ENCODE results near the gene DDX39A.

Gene DDX39A

DNA sequence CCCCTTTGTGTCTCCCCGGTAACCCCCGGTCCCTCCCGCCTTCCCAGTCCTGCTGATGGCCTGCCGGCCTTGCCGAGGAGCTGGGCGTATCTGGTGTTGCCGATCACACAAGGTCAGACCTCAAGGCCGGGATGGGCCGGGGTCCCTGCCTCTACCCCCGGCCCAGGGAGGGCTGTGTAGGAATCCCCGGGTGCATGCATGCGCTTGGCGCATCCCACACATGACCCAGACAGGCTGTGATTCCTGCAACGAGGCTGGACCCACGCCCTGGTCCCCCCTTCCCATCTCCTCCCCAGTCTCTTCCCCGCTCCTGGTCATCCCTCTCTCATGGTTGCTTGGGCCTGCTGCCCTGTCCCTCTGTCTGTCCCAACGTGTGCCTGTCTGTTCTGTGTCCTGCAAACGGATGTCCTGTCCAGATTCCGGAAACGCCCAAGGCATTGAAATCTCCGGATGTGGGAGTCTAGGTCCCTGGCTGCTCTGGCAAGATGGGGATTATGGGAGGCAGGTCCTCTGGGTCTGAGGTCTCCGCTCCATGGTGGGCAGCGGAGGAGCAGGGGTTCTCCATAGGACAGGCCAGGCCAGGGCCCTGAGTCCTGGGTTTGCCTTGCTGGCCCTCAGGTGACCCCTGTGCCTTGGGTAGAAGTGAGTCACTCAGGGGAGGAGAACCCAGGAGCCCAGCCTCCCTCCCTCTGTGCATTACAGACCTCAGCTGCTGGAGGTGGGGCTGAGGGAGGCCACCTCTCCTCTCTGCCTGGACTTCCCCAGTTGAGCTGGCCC lies 15.6 kb upstream of the DDX39A start:
- peak; percentile 81 for DNase-seq (ENCODE audit: low read depth)

DNA sequence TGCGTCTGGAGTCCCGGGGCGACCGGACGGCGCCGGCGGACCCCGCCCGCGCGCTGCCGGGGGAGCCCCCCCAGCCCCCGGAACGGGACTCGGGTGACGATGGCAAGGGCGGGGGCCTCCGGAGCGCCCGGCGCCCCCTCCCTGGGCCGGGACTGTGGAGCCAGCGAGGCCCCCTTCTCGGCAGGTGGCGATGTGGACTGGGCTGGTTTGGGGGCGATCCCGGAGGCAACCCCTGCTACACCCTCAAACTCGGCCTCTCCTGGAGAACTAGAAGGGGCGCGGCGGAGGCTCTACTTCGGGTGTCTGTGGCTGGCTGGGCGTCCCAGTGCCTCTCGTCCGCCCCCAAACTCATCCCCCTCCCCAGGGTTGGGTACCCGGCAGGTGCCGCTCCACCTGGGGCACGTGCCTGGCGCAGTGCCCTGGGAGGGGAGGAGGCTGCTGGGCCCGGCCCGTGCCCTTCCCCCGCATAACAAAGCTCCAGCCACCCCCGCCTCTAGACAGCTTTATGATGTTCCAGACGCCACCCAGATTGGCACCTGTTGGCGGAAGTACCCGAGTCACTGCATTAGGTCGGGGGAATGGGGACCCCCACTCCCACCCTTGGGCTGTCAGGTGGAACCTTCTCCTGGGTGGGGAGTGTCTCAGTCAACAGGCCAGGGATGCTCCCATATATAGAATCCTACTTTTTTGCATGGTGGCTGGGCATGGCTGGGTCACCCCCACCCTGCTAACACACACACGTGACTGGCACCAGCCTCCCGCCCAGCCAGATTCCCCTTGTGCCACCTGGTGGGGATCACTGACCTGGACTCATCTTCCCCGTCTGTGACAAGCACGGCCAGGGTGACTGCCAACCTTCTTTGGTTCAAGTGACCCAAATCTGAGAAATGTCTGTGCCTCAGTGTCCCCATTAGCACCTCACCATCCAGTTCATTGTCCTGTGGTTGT lies 14.7 kb upstream of the DDX39A start:
- DNase-seq (ENCODE audit: low read depth) = no peak

DNA sequence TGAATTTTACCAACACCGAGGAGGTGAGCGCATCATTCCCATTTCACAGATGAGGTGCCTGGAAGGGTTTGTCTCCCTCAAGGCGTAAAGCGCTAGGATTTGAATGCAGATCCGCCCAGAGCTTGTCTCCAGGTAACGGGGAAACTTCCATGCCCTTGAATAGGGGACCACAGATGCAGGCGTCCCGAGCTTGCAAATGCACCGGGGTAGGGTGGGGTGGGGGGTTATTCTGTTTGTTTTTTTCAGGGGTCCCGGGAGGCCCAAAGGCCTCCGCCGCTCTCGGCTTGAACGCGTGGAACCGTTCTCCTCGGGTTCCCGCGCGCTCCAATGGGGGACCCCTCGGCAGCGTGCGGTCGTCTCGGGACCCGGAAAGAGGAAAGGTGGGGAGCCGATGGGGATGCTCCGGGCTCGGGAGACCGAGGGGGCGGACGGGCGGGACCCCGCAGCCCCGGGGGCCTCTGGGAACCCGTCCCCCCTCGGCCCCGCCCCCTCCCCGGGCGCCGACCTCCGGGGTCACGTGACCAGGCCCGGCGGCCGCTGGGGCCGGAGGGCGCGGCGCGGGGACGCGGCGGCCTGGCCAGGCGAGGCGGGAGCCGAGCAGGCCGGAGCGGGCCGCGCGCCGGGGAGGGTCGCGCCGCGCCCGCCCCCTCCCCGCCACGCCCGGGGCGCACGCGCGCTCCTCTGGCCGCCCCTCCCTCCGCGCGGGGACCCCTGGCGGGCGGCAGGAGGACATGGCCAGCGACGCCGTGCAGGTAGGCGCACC lies 13.8 kb upstream of the DDX39A start, which contains the start of gene PKN1:
TSS of gene PKN1 (plus strand) at position 516 of the 763 bp plus-strand sequence. CDS start at position 732, 216 bp downstream.
- no peak for DNase-seq (ENCODE audit: low read depth)

DNA sequence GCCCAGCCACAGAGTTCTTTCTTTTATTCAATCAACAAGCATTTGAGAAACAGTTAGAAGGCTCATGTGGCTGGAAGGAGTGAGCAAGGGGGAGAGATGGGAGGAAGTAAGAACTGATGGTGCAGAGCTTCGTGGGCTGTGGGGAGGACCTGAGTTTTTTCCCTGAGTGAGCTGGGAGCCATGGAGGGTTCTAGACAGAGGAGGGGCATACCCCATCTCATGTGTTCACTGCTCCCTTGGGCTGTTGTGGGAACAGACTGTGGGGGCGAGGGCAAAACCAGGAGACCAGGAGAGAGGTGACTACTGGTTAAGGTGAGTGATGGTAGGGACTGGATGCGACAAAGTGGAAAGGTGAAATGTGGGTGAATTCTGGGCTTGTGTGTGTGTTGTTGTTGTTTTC lies 11.6 kb upstream of the DDX39A start:
- no peak for DNase-seq (ENCODE audit: low read depth)

DNA sequence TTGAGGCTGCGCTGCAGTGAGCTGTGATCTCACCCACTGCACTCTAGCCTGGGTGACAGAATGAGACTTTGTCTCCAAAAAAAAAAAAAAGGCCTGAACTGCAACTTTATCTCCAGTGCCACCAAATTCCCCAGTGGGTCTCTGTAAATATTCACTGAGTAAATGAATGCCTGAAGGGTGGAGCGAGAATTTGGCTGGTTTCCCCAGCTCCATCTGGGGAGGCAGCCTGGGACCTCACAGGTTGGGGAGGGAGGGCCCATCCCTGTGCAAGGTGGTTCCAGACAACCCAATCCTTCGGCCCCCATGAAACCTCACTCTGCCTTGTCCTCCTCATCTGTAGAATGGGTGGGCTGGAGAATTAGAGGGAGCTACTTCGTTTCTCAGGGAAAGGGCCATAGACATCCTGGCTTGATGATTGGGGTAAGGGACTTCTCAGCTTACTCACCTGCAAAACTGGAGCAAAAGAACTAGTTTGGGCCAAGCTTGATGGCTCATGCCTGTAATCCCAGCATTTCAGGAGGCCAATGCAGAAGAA lies 9.8 kb upstream of the DDX39A start:
- no peak for DNase-seq (ENCODE audit: low read depth)

DNA sequence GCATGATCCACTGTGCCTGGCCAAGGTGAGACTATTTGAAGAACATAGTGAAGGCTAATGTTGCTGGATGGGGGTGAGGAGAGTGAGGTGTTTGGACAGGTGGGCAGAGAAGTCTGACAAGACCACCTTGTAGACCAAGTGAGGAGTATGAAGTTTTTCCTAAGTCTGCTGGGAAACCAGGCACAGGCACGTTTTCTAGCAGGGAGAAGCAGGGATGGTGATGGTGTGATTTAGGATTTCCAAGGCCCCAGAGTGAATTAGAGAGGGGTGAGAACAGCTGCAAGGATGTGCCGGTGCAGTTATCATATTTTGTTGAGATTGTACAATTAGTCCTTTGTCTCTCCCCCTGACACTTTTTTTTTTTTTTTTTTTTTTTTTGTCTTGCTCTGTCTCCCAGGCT lies 8.3 kb upstream of the DDX39A start:
- no peak for DNase-seq (ENCODE audit: low read depth)

DNA sequence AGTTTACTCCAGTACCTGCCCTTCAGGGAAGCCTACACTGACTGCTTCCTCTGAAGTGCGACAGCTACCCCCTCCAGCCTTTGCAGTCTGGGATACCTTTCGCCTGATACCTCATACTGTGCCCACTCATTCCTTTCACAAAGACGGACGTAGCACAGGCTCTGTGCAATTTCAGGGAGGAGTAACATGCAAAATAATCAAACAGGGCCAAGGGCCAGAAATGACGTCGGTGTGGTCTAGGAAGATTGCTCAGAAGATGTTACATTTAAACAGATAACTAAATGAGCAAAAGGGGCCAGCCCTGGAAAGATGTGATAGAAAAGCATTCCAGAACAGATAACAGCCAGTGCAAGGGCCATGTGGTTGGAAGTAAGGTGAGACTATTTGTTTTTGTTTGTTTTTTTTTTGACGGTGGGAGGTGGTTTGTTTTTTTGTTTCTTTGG lies 6.6 kb upstream of the DDX39A start:
- DNase-seq (ENCODE audit: low read depth) = peak; percentile 91

DNA sequence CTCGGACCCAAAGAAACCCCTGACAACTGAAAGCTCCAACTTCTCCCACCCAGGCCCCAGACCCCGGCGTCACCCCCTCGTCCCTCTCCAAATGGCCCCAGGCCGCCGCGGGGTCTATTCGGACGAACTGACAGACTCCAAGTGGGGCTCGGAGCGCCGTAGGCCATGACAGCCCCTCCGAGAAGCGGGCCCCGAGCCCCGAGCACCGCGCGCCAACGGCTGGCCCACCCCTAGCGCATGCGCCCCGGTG lies 360 bp downstream of the DDX39A start:
- no peak for DNase-seq (ENCODE audit: low read depth)

DNA sequence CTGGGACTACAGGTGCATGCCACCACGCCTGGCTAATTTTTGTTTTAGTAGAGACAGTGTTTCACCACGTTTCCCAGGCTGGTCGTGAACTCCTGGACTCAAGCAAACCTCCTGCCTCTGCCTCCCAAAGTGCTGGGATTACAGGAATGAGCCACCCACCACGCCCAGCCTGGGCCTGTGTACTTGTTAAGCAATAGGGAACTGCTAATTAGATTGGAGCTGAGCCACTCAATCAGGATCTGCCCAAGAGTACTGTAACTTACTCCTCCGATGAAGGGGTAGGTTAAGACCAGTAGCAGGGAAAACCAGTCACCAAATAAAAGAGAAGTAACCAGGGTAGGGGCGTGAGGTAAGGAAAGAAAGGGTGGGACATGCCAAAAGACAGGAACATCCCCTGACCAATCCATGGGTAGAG lies 2.3 kb downstream of the DDX39A start:
- no peak for DNase-seq (ENCODE audit: low read depth)

DNA sequence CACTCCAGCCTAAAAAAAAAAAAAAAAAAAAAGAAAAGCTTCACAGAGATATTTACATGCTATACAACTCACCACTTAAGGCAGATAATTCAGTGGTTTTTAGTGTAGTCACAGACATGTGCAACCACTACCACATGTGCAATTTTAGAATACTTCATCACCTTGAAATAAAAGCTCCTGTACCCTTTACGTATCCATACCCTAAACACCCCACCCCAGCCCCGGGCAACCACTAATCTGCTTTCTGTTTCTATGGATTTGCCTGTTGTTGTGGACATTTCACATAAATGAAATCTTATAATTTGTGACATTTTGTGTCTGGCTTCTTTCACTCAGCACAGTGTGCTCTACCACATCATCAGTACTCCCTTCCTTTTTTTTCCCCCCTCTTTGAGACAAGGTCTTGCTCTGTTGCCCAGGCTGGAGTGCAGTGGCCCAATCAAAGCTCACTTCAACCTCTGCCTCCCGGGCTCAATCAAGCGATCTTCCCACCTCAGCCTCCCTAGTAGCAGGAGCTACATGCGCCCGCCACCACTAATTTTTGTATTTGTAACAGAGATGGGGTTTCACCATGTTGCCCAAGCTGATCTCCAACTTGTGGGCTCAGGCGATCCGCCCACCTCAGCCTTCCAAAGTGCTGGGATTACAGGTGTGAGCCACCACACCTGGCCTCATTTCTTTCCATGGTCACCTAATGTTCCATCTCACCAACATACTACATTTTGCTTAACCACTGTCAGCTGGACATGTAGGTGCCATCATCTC lies 4.0 kb downstream of the DDX39A start:
- DNase-seq (ENCODE audit: low read depth) = no peak

DNA sequence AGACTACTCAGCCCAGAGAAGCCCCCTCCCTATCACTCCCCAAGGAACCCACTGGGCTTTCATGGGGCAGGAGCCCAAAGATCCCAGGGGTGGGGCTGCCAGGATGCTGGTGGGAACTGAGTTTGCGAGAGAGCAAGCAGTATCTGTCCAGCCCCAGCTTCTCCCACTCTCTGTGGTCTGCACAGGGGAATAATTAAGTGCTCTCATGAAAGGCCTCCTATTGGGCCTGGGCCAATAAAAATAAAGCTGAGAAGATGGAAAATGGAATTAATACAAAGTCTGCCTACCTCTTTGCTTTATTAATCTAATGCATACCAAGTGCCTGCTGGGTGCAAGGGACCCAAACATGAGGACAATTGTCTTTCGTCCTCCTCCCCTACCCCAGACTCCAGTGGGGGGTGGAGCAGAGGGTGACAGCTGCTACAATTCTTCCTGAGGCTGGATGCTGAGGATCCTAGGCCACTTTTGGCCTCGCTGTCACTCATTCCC lies 5.4 kb downstream of the DDX39A start:
- DNase-seq (ENCODE audit: low read depth) = peak; percentile 38

DNA sequence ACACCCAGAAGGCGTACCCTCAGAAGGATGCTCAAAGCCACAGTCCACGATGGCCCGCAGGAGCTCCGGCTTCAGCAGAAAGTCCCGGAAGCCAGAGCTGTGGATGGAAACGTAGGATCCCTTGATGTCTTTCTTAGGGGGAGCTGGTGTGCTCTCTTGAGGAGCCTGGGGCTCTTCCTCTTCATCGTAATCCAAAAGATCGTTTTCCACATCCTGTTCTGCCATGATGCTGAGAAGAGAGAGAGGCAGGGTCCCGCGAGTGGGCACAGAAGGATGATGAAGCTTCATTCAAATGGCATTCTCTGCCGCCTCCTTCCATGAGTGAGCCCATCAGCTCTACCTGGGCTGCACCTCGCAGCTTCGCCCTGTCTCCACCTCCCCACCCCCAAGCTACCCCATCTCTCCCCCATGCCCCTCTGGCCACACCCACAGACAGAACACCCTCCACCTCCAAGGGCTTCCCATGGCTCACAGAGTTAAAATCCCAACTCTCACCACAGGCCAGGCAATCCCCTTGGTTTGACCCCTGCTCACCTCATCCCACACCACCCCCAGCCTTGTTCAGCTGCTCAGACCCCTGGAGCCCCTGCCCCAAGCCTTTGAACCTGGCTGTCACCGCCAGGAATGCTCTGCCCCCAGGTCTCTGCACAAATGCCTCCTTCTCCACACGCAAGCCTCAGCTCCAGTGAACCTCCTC lies 6.0 kb downstream of the DDX39A start:
- DNase-seq (ENCODE audit: low read depth) = no peak

DNA sequence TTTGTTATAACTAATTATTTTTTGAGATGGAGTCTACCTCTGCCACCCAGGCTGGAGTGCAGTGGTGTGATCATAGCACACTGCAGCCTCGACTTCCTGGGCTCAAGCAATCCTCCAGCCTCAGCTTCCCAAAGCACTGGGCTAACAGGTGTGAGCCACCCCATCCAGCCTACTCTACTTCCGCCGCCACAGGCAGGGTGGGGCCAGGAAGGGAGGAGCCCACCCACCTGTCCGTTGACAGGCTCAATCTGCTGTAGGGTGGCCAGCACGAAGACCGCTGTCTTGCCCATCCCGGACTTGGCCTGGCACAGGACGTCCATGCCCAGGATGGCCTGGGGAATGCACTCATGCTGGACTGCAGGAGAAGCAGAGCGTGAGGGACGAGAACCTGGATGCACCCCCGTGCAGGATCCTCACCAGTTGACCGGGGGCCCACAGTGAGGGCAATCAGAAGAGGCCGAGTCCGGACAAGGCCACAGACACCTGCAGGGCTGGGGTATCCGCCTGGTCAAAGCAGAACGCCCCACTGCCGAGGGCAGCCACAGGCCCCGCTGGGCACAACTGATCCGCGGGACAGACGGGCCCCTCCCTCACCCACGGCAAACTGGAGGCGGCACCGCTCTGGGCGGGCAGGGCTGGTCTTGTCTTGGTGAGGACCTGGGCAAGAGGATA lies 6.7 kb downstream of the DDX39A start:
- DNase-seq (ENCODE audit: low read depth) = no peak

DNA sequence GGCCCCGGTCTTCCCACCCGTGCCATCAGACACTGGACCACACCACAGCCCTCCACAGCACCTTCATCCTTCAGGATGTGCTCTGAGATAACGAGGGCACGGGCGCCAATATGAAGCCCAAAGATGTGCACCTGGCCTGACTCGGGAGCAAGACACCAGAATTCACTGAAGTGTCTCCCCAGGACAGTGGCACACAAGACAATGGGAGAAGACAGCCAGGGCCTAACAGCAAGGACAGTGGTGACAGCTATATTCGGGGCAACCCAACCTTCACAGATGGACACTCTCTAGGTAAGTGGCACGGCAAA lies 7.2 kb downstream of the DDX39A start:
- no peak for DNase-seq (ENCODE audit: low read depth)

DNA sequence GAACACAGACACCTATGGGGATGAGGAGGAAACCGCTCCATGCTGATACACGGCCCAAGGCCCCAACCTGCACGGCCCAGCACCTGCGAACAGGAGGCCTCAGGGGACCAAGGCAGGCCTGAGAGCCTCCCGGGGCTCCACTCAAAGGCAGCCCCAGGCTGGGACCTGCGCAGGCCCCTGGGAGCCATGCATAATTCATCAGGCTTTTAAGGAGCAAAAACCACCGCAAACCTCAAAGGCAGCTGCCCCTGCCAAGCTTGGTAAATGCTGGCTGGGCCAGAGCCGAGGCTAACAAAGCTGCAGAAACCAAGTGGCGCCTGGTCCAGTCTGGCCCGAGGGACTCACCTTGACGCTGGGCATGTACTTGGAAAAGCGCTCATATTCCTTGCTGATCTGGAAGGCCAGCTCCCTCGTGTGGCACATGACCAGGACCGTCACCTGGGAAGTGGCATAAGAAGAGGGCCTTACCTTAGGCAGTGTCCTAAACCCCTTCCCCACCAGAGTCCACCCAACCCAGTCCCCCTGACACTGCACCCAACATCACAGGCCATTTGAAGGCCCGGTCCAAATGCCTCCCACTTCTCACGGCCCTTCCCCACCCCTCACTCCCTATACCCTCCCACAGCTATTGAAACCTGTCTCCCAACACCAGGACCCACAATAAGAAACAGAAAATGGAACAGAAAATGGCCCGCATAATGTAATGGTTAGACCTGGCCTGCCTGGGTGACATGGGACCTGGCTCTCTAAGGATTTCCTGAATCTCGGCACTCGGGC lies 7.8 kb downstream of the DDX39A start:
- no peak for DNase-seq (ENCODE audit: low read depth)

DNA sequence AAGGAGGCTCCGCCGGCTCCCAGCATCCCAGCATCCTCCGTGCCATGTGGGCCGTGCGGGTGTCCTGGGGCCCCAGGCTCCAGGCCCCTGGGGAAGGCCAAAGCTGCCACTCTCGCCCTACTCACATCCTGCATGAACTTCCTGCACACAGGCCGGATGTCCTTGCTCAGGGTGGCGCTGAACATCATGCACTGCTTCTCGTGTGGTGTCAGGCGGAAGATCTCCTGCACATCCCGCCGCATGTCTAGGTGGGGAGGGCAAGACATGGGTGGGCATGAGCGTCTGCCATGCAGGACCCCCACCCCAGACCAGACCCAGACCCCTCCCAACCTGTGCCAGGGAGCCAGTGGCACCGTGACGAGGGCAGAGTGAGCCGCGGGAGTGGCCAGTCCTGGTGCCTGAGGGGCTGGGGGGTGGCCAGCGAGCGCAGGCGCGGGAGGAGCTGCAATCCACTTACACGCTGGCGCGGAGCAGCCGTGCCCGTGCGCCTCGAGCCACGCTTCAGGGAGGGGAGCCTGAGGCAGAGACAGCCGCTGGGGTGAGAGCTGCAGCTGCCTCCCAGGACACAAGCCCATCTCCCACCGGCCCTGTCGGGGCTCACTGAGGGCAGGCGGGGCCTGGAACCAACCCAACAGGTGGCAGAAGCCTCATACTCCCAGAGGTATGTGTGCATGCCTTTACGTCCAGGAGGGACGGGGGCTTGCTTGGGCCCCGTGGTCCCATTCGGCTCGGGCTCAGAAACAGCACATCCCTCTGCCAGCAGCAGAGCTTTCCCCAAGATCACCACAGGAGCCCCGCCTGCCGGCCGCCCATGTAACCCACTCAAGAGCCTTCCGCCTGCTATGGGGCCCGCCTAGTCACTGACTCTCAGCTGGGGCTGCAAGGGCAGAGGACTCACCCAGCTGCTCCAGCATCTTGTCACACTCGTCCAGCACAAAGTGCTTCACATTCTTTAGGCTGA lies 8.8 kb downstream of the DDX39A start:
- DNase-seq (ENCODE audit: low read depth) = no peak

DNA sequence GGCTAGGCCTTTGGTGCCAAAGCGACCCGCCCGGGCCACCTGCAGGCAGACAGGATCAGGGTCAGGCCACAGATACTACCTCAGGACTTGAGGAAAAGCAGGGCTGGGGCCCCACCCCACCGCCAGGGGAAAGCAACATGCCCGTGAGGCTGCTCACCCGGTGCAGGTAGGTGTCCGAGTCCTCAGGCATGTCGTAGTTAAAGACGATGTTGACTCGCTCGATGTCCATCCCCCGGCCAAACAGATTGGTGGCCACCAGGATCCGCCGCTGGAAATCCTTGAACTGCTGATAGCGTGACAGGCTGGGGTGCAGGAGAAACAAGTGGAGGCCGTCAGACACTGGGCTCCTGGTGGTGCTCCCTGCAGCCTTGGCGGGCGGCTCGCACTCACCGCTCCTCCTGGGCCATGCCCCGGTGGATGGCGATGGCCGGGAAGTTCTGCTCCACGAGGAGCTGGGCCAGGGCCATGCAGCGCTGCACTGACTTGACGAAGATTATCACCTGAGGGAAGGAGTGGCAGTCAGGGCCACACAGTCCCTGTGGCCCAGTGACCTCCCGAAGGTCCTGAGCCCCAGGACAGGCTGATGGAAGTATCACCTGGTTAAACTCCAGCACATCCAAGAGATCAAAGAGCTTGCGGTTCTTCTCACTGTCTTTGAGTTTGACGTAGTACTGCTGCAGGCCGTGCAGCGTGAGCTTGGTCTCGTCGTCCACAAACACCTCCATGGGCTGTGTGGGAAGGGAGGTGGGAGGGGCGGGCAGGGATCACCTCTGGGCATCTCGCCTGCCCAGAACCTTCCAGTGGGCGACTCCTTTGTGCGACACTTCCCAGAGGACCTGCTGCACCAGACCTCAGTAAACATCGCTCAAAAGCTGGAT lies 9.8 kb downstream of the DDX39A start:
- no peak for DNase-seq (ENCODE audit: low read depth)

All from amniotic epithelial cell (primary cell).